Heart left ventricle (tissue), 16 donors: ENCODE data around the gene RASL10A. TPM values are rescaled to one million over a fixed set of nuclear protein-coding genes. Genes with fewer than 3 reads are reported as not detected.
A peak's percentile ranks its signal among the peaks of the same experiment; 100 is the strongest.

Experiments
- ATAC-seq, 4 donors: fragments of 200-7000 bp; cut with Tn5 transposase; one replicate each; pipeline ENCODE4 v1.9.1; 2020 to 2022; ENCODE audit warnings: moderate library complexity in 4 of 4, mild to moderate bottlenecking in 3 of 4, moderate number of reproducible peaks in 1 of 4
- DNase-seq, 5 donors: peaks; one replicate each; pipeline ENCODE4 v3.0.0-alpha.2; 2020
- H3K27ac ChIP-seq, 12 donors: fragments of 200-600 bp; sonication (generic) in 4 of 12; one replicate each; pipeline versions ENCODE4 v1.5.0 to v1.8.0; 2016 to 2022; ENCODE audit warnings: mild to moderate bottlenecking in 2 of 12
- H3K27me3 ChIP-seq, 9 donors: fragments of 200-600 bp; sonication (generic) in 2 of 9; one replicate each; pipeline versions ENCODE4 v1.5.1 to v1.8.0; 2016 to 2022; ENCODE audit warnings: mild to moderate bottlenecking in 3 of 9
- H3K36me3 ChIP-seq, 9 donors: fragments of 200-600 bp; sonication (generic) in 2 of 9; one replicate each; pipeline versions ENCODE4 v1.5.0 to v1.8.0; 2018 to 2022; ENCODE audit warnings: mild to moderate bottlenecking in 2 of 9
- H3K4me1 ChIP-seq, 12 donors: fragments of 200-600 bp; sonication (generic) in 4 of 12; one replicate each; pipeline versions ENCODE4 v1.5.0 to v1.8.0; 2016 to 2022; ENCODE audit warnings: mild to moderate bottlenecking in 3 of 12
- H3K4me3 ChIP-seq, 12 donors: fragments of 200-600 bp; sonication (generic) in 4 of 12; one replicate each; pipeline versions ENCODE4 v1.5.0 to v1.8.0; 2017 to 2022; ENCODE audit warnings: mild to moderate bottlenecking in 9 of 12, moderate library complexity in 4 of 12
- H3K9me3 ChIP-seq, 12 donors: fragments of 200-600 bp; sonication (generic) in 4 of 12; one replicate each; pipeline versions ENCODE4 v1.5.0 to v1.8.0; 2016 to 2022; ENCODE audit warnings: mild to moderate bottlenecking in 1 of 12
- CTCF ChIP-seq, 12 donors: fragments of 200-600 bp; sonication (generic) in 4 of 12; IDR thresholded peaks; one replicate each; pipeline versions ENCODE4 v1.5.0 to v1.8.0; 2018 to 2022; ENCODE audit warnings: antibody characterized with exemption in 12 of 12, mild to moderate bottlenecking in 5 of 12
- POLR2A ChIP-seq, 2 donors: fragments of 450-650 bp; IDR thresholded peaks; one replicate each; pipeline ENCODE4 v1.6.1; 2017; ENCODE audit warnings: antibody characterized with exemption in 2 of 2, mild to moderate bottlenecking in 2 of 2, moderate library complexity in 2 of 2
- WGBS, 4 donors: extraction: QIAGEN DNeasy Blood & Tissue Kit in 2 of 4; methylation state at CpG; one replicate each; pipeline versions ENCODE4 v1.1.5 to v1.1.7; 2013 to 2018; 5-methylcytosine and 5-hydroxymethylcytosine counted together
- intact Hi-C, 10 donors: fragments of 100-400 bp; cut with DNase I; formaldehyde crosslinking; loops; one replicate each; pipeline versions ENCODE4 v1.11.1 to v1.14.2; 2022
- polyA plus RNA-seq, 2 donors: library from polyadenylated mRNA; stranded (reverse); fragments of 200-250 nt; gene quantifications; one replicate each; pipeline ENCODE4 v1.2.3, GENCODE V29; 2013
- total RNA-seq, 9 donors: library from RNA; depleted of rRNA in 2 of 9; stranded (reverse); fragments of >200 nt in 2 of 9; fragmentation: NEBNext Ultra II Directional in 3 of 9; extraction: Animal tissue kit (Norgen Biotek cat#: 25700) in 3 of 9; gene quantifications; one replicate each; pipeline versions ENCODE4 v1.1.0 to v1.2.4, GENCODE V29; 2016 to 2023
- donor health status: ischemic (EF 13 %, LVEDD 7.1; RV severe dilation, severe dysfunction).
- donor health status: healthy with polysubstance abuse.
- donor health status: DM: no; HTN: yes; CAD: no.
- donor health status: DM: no; HTN: no; CAD: no.
- donor health status: ischemic (EF 25% LVEDD 6.9; RV normal size, moderate dysfunction).
- donor health status: ischemic (EF 25% LVEDD 5.7; RV mildly dilated, moderate dysfunction).
- donor health status: healthy.
- donor health status: DM: yes; HTN: yes; CAD: no.
- donor health status: ischemic (EF 35%, LVEDD 5.7; RV mildly dilated, moderate dysfunction).
- donor health status: nonischemic (EF 11% LVEDD 7.7; RV severe dilation, severe dysfunction).
- donor health status: DM: yes; HTN: yes; CAD: no.
- donor health status: PGD.
- donor health status: ischemic (EF 29% LVEDD 5.4; RV normal size, mild dysfunction).
- donor health status: nonischemic (EF 23%, LVEDD 6.1; RV moderate dilation, normal function).

The RASL10A gene
- total and polyA plus RNA-seq, 11 donors = 0.29 to 5.8 (median 1.1) TPM

- TF ChIP-seq POLR2A (IDR thresholded peaks at IDR 0.05) (no peak), CTCF (IDR thresholded peaks at IDR 0.05) (no peak)
- no peak for DNase-seq
- no peak for ATAC-seq
- no peak overlapping the region for H3K4me3 ChIP-seq
- H3K4me1 ChIP-seq = peaks cover 0 to 61% (median 34%) of the 10 kb centered on the region in 12 donors
- 74 to 87% (median 80%) methylated on average over 3 of the region's 3 CpGs for WGBS, 4 donors
- no peak overlapping the region for H3K27ac ChIP-seq
- H3K36me3 ChIP-seq = peaks cover 0 to 100% (median 88%) of the 10 kb centered on the region in 9 donors
- H3K27me3 ChIP-seq = no peaks in the 10 kb centered on the region
- no peaks in the 10 kb centered on the region for H3K9me3 ChIP-seq
- intact Hi-C loops = no loop called here
These were observed 39.5 kb downstream of the RASL10A start for GRCh38 chr22:29275819-29276565.

GRCh38 chr22:29275167-29275566 lies 40.3 kb downstream of the RASL10A start:
- WGBS, 4 donors = 65 to 74% (median 69%) methylated on average over 3 of the region's 3 CpGs
- Histone ChIP-seq H3K27ac (no peak overlapping the region), H3K36me3 (peaks cover 0 to 96% (median 80%) of the 10 kb centered on the region in 9 donors)

GRCh38 chr22:29272624-29273023 lies 42.9 kb downstream of the RASL10A start:
- peaks cover 0 to 83% (median 49%) of the 10 kb centered on the region in 12 donors for H3K4me1 ChIP-seq
- no peaks in the 10 kb centered on the region for H3K27me3 ChIP-seq
- TF ChIP-seq POLR2A (IDR thresholded peaks at IDR 0.05) (no peak), CTCF (IDR thresholded peaks at IDR 0.05) (no peak)
- H3K36me3 ChIP-seq = peaks cover 0 to 76% (median 61%) of the 10 kb centered on the region in 9 donors
- no peak overlapping the region for H3K27ac ChIP-seq
- no peaks in the 10 kb centered on the region for H3K9me3 ChIP-seq
- intact Hi-C loops = no loop called here
- 56 to 75% (median 68%) methylated on average over 2 of the region's 2 CpGs for WGBS, 4 donors
- ATAC-seq = no peak
- no peak for DNase-seq
- peak overlapping the region in 1 of 12 donors; percentile 8 for H3K4me3 ChIP-seq

More at GRCh38 chr22:29275167-29275566, 40.3 kb downstream of the RASL10A start:
- no peak for DNase-seq
- peaks cover 0 to 70% (median 42%) of the 10 kb centered on the region in 12 donors for H3K4me1 ChIP-seq
- no peak overlapping the region for H3K4me3 ChIP-seq
- no peaks in the 10 kb centered on the region for H3K27me3 ChIP-seq
- no peaks in the 10 kb centered on the region for H3K9me3 ChIP-seq
- TF ChIP-seq CTCF (IDR thresholded peaks at IDR 0.05) (no peak), POLR2A (IDR thresholded peaks at IDR 0.05) (no peak)
- ATAC-seq = no peak
- intact Hi-C loops = no loop called here

GRCh38 chr22:29270475-29271271 lies 44.8 kb downstream of the RASL10A start:
- no peak for ATAC-seq
- intact Hi-C loops = loop anchor here in 1 of 10 donors (2.0 kb wide), 1 partner anchor 36 kb away; the partner anchor contains the start of gene GAS2L1
- WGBS, 4 donors = 13 to 16% (median 15%) methylated on average over 9 of the region's 9 CpGs

More at GRCh38 chr22:29270475-29271271, 44.8 kb downstream of the RASL10A start:
- no peaks in the 10 kb centered on the region for H3K27me3 ChIP-seq
- peaks cover 0 to 57% (median 42%) of the 10 kb centered on the region in 9 donors for H3K36me3 ChIP-seq
- no peaks in the 10 kb centered on the region for H3K9me3 ChIP-seq
- no peak for TF ChIP-seq POLR2A (IDR thresholded peaks at IDR 0.05)
- no peak for TF ChIP-seq CTCF (IDR thresholded peaks at IDR 0.05)
- peak overlapping the region in 10 of 12 donors; percentile 78 to 99 (median 92) for H3K4me3 ChIP-seq
- DNase-seq = no peak
- H3K4me1 ChIP-seq = peaks cover 0 to 82% (median 58%) of the 10 kb centered on the region in 12 donors
- H3K27ac ChIP-seq = peak overlapping the region in 9 of 12 donors; percentile 1 to 100 (median 99)
